ENCODE data around the gene CERT1.
"Not testable (repeated sequence)": the region's sequence is repeated elsewhere in the genome, so short reads cannot be mapped to it uniquely, and the experiment has no call there.

The CERT1 gene, protein sequence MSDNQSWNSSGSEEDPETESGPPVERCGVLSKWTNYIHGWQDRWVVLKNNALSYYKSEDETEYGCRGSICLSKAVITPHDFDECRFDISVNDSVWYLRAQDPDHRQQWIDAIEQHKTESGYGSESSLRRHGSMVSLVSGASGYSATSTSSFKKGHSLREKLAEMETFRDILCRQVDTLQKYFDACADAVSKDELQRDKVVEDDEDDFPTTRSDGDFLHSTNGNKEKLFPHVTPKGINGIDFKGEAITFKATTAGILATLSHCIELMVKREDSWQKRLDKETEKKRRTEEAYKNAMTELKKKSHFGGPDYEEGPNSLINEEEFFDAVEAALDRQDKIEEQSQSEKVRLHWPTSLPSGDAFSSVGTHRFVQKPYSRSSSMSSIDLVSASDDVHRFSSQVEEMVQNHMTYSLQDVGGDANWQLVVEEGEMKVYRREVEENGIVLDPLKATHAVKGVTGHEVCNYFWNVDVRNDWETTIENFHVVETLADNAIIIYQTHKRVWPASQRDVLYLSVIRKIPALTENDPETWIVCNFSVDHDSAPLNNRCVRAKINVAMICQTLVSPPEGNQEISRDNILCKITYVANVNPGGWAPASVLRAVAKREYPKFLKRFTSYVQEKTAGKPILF

GRCh38 chr5:75511435-75512382 lies at the start of gene CERT1, which contains the start of gene POLK:
Gene CERT1, minus strand, starts transcription at chr5:75511629. Its CDS starts 422 bp downstream, at chr5:75511207.
Gene POLK, plus strand, starts transcription at chr5:75511891.
- FAIRE-seq, result peak; percentile 99

DNA sequence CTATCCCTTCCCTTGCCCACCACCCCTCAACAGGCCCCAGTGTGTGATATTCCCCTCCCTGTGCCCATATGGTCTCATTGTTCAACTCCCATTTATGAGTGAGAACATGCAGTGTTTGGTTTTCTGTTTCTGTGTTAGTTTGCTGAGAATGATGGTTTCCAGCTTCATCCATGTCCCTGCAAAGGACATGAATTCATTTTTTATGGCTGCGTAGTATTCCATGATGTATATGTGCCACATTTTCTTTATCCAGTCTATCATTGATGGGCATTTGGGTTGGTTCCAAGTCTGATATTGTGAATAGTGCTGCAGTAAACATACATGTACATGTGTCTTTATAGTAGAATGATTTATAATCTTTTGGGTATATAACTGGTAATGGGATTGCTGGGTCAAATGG lies 49.2 kb upstream of the CERT1 start:
- FAIRE-seq; DNase-seq (ENCODE audit: insufficient read length, low spot score): not testable (repeated sequence)

More at GRCh38 chr5:75511435-75512382, at the start of gene CERT1, which contains the start of gene POLK:
- peak; percentile 60 for DNase-seq (ENCODE audit: insufficient read length, low spot score)

DNA sequence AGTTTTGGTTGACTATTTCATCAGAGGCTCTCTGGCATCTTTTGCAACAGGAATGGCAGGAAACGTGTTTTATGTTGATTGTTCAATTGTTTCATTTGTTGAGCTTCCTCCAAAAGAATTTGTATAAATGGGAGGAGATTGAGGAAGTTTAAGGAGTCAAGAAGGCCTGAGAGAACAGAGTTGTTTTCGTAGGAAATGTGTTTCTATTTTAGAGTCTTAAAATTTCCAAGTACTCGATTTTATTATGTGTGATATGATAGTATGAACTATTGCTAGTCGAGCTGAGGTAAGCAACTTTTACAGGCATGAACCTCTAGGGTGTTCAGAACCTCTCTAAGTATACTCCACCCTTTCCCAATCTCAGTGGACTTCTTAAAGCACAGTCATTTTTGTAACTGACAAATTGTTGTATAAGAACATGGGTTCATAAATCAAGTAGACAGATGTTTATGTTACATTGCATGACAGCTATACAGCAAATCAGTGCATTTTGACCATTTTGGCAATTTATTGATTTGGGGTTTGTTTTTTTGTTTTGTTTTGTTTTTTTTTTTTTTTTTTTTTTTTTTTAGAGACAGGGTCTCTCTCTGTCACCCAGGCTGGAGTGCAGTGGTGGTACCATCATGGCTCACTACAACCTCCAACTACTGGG lies 47.7 kb upstream of the CERT1 start:
- no peak for DNase-seq (ENCODE audit: insufficient read length, low spot score)
- peak; percentile 76 for FAIRE-seq

DNA sequence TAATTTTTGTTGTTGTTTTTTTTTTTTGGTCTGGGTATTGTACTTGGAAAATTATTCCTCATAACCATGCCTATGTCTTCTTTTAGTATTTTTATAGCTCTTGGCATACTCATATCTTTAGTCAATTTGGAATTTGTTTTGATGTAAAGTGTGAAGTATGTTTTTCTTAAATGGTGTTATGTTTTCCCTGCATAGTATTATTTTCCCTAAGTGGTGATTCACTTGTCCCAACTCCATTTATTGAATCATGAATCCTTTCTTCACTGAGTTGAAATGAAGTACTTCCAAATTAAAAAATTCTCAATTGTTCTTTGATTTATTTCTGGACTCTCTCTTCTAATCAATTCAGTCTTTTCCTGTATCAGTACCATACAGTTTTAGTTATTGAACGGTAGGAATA lies 46.8 kb upstream of the CERT1 start:
- no peak for DNase-seq (ENCODE audit: insufficient read length, low spot score)
- no peak for FAIRE-seq

DNA sequence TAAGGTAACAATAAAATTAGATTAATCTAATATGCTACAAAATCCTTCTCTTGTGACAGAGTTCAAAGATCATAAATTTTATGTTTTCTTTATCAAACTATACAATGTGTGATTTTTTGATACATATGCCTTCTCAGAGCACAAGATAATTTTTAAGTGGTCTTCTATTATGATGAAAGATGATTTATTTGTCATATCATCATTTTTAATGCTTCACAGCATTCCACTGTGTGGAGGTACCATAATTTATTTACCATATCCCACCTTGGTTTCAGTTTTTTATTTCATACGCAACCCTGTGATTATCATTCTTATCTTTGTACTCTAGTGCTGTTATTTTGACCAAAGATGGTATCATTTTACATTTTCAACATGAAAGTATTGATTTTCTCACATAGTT lies 41.9 kb upstream of the CERT1 start:
- DNase-seq (ENCODE audit: insufficient read length, low spot score) (no peak), FAIRE-seq (no peak)

GRCh38 chr5:75552764-75553163 lies 41.3 kb upstream of the CERT1 start:
- DNase-seq (ENCODE audit: insufficient read length, low spot score) (no peak), FAIRE-seq (no peak)

GRCh38 chr5:75551471-75551870 lies 40.0 kb upstream of the CERT1 start:
- DNase-seq (ENCODE audit: insufficient read length, low spot score) (no peak), FAIRE-seq (no peak)

- DNase-seq (ENCODE audit: insufficient read length, low spot score), result no peak
- FAIRE-seq, result no peak
Observed at GRCh38 chr5:75550597-75550996, 39.2 kb upstream of the CERT1 start.

- FAIRE-seq (no peak), DNase-seq (ENCODE audit: insufficient read length, low spot score) (no peak)
Observed at GRCh38 chr5:75547812-75548211, 36.4 kb upstream of the CERT1 start.

GRCh38 chr5:75546830-75547229 lies 35.4 kb upstream of the CERT1 start:
- no peak for DNase-seq (ENCODE audit: insufficient read length, low spot score)
- no peak for FAIRE-seq

- DNase-seq (ENCODE audit: insufficient read length, low spot score) (no peak), FAIRE-seq (peak; percentile 45)
Observed at GRCh38 chr5:75545131-75545530, 33.7 kb upstream of the CERT1 start.

DNA sequence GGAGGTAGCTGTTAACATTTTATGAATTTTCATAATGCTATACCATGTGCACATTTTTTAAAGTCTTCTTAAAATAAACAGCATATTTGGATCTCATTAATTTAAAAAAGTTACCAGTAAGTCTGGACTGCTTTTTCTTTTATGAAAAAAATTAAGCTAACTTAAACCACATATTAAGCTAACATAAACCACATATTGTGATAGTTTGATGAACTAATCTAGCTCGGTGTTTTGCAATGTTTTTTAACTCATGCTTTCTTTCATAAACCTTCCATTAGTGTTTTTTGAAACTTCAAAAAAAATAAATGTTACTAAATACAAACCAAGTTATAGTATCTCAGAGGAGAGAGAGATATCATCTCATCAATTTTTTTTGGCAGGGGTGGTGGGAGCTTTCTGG lies 26.8 kb upstream of the CERT1 start:
- no peak for FAIRE-seq

DNA sequence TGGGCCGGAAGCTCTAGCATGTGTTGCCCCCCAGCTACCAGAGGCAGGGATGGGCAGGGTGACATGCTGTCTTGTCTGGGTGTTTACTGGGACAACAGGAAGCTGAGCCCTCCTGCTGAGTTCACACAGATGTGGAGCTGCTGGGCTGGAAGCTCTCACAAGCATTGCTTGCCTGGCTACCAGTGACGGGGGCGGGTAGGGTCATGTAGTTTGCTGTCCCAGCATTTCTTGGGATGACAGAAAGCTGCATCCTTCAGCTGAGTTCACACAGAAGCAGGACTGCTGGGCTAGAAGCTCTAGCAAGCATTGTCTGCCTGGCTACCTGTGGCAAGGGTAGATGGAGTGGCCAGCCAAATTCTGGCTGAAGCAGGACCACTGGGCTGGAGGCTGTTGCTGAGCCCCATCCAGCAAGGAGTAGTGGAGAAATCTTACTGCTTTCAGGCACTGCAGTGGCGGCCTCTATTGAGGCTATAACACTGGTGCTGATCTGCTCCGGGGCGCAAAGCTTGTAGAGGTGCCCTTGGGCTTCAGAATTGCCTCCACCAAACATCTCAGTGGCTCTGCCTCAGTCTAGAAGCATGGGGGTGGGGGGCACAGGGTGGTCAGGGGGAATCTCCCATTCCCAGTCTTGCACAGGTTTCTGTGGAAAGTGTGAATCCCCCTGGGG lies 25.4 kb upstream of the CERT1 start:
- DNase-seq (ENCODE audit: insufficient read length, low spot score), result no peak
- no peak for FAIRE-seq

More for the DNA sequence above, 26.8 kb upstream of the CERT1 start:
- no peak for DNase-seq (ENCODE audit: insufficient read length, low spot score)

GRCh38 chr5:75536147-75536546 lies 24.7 kb upstream of the CERT1 start:
- DNase-seq (ENCODE audit: insufficient read length, low spot score) (no peak), FAIRE-seq (no peak)

DNA sequence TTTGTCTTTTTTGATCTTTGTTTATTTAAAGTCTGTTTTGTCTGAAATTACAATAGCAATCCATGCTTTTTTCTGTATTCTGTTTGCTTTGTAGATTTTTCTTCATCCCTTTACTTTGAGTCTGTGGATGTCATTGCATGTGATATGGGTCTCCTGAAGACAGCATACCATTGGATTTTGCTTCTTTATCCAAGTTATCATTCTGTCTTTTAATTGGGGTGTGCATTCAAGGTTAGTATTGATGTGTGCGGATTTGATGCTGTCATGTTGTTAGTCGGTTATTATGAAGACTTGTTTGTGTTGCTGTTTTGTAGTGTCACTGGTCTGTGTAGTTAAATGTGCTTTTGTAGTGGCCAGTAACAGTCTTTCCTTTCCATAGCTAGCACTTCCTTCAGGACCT lies 23.3 kb upstream of the CERT1 start:
- FAIRE-seq (no peak), DNase-seq (ENCODE audit: insufficient read length, low spot score) (no peak)

DNA sequence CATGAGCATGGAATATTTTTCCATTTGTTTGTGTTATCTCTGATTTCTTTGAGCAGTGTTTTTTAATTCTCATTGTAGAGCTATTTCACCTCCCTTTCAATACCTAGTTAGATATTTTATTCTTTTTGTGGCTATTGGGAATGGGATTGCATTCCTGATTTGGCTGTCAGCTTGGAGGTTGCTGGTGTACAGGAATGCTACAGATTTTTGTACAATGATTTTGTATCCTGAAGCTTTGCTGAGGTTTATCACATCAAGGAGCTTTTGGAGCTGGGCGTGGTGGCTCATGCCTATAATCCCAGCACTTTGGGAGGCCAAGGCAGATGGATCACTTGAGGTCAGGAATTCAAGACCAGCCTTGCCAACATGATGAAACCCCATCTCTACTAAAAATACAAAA lies 22.3 kb upstream of the CERT1 start:
- not testable (repeated sequence) for FAIRE-seq; DNase-seq (ENCODE audit: insufficient read length, low spot score)

GRCh38 chr5:75532190-75532589 lies 20.8 kb upstream of the CERT1 start:
- DNase-seq (ENCODE audit: insufficient read length, low spot score) (no peak), FAIRE-seq (no peak)

DNA sequence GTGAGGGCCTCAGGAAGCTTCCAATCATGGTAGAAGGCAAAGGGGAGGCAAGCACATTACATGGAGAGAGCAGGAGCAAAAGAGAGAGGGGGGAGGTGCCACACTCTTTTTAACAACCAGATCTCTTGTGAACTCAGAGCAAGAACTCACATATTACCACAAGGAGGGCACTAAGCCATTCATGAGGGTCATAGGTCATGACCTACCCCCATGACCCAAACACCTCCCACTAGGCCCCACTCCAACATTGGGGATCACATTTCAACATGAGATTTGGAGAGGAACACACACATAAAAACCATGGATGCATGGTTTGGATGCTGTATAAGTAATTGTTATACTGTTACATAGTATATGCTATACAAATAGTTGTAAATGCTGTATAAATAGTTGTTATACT lies 17.8 kb upstream of the CERT1 start:
- DNase-seq (ENCODE audit: insufficient read length, low spot score), result no peak

GRCh38 chr5:75526070-75526469 lies 14.6 kb upstream of the CERT1 start:
- FAIRE-seq (peak; percentile 11), DNase-seq (ENCODE audit: insufficient read length, low spot score) (no peak)

More for the DNA sequence above, 17.8 kb upstream of the CERT1 start:
- no peak for FAIRE-seq

- no peak for DNase-seq (ENCODE audit: insufficient read length, low spot score)
- FAIRE-seq, result peak; percentile 67
Observed at GRCh38 chr5:75525344-75525743, 13.9 kb upstream of the CERT1 start.
